COLO668 (cell line): ENCODE measurements around the gene RBMS1.
A peak's percentile ranks its signal among the peaks of the same experiment; 100 is the strongest.

ENCODE experiments used
- DNase-seq: peaks from one replicate; lab custom pipeline; 2025; ENCODE audit not compliant: unreplicated experiment; lab: John Stamatoyannopoulos, UW

The RBMS1 gene

DNA sequence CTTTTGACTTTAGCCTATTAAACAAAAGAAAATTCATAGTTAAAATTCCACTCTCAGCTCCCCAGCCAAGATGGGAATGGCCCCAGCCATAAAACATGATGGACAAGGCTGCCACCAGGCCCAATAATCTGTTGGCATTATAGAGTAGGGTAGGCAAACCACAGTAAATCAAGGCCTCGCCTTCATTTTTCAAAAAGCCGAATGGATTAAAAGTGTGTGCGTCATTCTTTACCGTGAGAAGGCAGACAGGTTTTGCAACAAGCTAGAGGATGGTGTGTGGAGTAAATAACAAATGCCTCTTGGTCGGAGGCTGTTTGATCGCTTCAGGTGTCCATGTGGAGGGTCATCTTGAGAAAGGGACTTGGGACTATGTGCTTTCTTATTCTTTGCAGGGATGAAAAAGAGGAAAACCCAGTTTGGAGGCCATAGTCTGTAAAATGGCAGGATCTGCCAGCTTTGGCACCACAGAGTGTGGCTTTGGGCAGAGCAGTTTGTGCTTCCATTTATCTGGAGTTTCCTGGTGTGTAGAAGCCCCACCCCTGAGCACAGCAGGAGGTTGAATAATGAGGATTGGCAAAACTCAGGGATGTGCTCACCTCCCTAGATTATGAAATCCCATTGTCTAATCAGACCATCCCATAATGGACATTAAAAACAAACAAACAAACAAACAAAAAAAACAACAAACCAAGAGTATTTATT is 236.4 kb downstream of the RBMS1 start:
- DNase-seq = no peak

DNA sequence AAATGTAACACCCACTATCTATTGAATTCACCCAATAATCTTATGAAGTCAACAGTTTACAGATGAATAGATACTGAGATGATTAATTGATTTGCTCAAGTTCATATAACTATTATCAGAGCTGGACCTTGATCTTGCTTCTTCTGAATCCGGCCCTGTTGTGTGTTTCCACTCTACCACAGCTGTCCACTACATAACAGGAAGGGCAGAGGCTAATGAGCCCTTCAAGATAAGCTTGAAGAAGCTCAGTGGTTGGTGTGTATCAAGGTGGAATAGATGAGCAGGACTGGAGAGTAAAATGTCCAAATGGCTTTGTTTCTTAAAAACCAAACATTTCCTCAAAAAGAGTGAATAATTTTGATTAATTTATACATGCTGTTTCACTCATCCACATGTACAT is 237.1 kb downstream of the RBMS1 start:
- DNase-seq = no peak

DNA sequence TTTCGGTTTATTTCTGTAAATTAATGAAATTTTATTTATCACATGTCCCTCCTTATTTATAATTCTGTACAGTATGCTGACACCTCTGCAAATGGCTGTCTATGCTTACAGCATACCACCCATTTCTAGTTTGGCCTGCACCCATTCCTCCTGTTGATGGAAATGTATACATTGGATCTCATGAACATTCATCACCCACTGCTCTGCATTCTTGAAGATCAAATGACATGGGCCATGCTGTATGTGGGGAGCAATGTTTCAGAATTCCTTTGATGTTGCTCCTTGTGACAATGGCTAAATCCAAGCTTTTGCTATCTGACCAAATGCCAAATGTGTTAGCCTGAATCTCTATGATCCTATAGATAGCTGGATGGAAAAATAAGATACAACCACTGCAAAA is 238.2 kb downstream of the RBMS1 start:
- no peak for DNase-seq

DNA sequence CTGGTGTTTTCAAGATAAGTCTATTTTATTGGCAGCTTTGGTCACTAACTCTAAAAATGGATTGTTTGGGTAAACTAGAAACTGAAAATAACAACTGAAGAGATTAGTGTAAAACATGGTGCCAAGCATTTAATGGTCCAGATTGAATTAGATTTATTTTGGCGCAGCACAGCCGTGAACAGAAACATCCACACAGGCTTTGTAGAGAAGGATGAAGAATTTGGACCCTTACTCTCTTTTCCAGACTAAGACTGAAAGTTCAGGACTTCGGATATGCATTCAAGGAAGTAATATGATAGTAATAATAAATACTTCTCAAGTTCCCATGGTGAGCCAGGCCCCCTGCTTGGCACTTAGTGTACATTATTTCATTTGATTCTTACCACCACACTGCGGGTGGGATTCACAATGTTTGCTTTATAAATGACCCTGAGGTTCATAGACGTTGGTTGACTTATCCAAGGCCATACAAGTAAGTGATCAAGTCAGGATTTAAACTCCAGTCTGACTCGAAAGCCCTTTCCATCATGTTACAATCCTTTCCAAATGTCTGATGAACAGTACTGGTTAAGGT is 239.3 kb downstream of the RBMS1 start:
- no peak for DNase-seq

DNA sequence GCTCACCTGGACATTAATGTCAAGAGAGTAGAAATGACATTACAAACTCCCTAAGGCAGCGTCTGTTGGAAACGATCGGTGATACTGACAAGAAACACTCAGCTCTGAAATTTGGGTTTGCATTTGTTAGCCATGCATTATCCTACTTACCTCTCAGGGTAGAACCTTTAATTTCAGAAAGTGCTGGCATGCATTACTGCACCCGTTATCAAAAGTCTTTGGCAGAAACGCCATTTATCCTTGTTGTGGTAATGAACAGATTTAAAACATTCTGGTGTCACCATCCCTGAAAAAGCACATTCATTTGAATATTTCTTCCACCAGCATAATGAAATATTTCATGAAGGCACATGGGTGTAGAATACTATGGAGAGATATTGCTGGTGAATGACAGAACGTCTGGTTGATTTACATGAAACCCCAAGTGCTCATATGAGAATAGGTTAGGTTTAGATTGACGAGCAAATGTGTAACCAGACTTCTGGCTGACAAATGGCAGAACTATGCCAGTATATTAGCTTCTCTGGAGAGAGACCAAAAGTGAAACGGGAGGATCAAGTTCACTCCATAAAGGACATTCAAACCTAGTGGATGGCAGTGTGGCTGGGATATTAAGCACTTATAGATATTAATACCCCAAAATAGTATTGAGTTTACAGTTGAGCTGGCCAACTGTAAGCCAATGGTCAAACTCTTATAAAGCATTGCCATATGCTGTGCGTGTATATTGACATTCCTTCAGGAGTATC is 240.0 kb downstream of the RBMS1 start:
- no peak for DNase-seq

DNA sequence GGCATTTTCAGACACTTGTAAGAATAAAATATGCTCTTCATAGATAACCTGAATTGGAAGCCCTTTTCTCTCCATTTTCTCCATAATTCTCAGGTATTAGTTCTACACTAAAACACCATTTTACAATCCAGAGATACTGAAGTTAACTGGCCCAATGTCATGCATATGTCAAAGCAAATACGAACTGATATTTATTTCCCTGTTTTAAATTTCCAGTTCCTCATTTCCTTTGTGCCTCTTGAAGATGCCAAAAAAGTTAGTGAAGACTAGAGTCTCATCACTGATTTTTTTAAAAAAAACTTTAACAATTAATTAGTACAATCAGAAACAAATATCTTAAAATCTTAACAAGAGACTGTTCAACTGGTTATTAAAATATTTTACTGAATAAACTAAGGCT is 240.7 kb downstream of the RBMS1 start:
- DNase-seq = no peak

DNA sequence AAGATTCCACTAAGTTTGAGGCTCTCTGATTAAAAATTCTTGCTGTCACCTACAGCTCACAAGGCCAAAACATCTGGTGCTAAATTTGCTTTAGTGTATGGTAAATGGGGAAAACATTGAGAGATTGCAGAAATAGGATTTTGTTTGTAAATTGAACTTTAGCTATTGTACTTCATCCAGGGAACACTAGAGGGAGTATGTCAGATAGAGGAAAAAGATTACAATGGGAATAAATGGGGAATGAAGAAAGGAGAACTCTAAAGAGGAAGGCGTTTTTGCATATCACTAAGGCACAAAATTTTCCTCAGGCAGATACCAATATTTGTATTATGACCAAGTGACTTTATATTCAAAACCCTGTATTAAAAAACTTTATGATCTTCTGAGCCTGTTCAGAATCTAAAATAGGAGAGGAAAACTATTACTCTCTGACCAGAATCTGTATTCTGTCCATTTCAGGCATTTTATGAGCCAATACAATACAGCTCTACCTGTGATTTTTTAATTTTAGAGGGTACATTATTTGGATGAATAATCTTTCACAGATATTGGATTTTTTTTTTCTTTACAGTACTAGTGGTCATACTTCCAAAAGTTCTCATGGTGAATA is 241.2 kb downstream of the RBMS1 start:
- no peak for DNase-seq

DNA sequence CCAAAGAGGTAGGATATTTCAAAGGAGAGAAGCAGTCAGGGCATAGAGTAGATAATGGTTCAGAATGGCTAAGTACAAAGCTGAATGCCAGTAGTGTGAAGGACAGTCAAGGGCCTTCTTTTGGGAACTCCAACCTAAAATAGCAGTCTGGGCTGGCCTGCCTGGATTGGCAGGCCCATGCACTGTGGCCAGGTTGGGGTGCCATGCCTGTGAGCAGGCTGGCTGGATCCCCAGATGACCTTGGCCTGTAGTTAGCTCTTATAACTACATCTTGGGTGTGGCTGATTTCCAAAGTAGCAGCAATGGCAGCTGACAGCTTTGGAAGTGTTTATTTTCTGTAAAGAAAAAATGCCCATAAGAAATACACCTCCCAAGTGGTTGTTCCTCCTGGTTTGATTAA is 242.0 kb downstream of the RBMS1 start:
- DNase-seq = no peak

DNA sequence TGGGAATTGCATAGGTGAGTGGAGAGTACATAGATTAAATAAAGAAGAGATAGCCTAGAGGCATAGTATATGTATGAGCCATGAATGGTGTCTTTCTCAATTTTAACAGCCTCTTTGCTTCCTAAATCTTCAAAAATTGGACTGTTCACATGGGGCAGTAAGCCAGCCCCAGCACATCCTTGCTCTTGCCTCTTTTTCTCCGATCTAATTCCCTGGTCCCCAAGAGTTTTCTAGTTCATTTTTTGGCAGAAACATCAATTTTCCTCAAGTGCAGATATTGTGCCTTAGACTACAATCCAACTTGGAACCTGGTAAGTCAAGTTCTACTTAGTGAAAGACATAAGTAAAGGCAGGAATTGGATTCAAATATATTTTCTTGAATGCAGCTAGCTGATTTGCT is 243.7 kb downstream of the RBMS1 start:
- no peak for DNase-seq

DNA sequence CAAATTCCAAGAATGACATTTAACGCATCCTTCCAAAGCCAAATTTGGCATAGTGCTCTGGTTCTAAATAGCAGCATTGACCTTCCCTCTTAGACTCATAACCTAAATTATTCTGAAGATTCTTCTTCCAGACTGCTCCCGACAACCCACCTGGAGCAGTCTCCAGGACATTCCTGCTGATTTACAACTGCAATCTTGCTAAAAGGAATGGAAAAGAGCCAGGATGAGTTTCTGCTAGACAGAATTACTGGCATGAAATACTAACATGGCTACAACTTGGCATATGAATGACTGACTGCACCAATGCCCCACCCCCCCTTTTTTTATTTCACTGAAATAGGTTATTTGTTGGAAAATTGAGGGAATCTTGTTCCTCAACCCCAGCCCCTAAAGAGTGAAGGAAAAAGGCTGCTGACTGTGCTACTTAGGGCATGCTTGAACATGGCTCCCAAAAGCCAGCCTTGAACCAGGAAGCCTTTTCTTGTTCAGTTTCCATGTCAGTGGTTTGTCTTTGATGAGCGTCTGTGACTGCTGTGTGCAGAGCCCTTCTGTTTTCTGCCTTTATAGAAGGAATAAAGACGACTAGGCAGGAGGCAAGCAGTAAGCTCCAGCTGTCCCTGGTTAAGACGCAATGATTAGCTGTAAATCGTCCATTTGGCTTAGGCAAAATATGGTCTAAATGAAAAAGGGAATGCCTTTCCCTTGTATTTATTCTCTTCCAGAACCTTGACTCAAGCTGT is 246.1 kb downstream of the RBMS1 start:
- no peak for DNase-seq

DNA sequence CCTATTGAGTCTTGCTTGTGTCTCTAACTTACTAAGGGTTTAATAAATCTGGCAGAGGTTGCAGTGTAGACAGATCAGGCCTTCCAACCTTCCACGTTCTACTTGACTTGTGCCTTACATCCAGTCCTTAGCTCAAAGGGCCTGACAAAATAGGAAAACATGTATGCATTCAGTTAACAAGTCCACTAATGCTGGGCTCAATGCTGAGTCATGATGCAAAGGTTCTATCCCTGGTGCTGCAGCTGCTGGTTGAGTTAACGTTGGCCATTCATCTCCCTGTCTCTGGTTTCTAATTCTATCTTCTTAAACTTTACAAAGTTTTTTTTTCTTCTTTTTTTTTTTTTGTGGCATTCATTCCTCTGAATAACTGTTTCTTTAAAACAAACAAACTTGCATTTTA is 247.3 kb downstream of the RBMS1 start:
- no peak for DNase-seq

DNA sequence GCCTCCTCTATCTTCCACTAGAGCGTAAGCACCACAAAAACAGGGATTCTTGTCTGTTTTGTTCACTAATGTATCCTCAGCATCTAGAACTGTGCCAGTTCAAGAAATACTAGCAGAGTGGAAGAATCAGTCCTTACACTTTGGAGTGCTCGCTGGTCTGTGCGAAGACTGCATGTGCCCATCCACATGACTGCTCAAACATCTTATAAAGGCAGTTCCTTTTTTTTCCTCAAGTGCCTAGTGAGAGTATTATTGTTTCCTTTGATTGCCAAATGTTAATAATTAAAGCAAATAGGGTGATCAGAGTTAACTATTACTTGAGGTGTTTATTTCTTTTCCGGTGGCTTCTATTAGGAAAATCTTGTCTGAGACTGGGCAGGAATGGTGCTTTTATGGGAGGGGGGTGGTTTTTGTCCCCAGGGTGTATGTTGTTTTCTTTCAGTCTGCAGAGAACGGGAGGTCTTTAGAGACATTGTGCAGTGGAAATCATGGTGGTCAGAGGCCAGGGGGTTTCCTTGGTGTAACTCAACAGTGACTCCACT is 247.9 kb downstream of the RBMS1 start:
- no peak for DNase-seq

DNA sequence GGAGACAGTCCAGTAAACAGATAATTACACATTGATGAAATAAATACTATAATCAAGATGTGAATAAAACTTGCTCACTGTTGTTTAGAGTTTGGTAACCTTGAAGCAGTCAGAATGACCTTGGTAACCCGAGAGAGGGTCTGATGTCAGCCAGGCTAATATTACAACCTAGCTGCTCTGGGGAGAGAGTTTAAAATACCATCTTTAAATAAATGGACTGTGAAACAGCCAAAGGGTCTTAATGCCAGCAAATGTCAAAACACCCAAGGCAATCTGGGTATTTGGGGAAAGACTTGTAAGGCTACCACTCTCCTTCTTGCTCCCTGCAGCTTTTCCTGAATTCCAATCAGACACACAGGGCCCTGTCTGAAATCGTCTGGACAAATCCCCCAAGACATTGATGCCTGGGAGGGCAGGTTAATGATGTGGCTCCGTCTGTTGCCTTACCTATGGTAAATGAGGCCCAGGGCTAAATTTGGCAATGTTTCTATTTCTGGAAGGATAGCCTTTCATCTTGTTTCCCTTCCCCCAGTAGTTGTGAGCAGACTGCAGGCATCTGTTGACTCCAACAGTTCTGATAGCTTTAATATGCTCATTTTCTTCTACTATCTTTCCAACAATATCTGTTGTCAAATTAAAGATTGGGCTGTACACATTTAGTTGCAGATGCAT is 250.6 kb downstream of the RBMS1 start:
- DNase-seq = no peak

DNA sequence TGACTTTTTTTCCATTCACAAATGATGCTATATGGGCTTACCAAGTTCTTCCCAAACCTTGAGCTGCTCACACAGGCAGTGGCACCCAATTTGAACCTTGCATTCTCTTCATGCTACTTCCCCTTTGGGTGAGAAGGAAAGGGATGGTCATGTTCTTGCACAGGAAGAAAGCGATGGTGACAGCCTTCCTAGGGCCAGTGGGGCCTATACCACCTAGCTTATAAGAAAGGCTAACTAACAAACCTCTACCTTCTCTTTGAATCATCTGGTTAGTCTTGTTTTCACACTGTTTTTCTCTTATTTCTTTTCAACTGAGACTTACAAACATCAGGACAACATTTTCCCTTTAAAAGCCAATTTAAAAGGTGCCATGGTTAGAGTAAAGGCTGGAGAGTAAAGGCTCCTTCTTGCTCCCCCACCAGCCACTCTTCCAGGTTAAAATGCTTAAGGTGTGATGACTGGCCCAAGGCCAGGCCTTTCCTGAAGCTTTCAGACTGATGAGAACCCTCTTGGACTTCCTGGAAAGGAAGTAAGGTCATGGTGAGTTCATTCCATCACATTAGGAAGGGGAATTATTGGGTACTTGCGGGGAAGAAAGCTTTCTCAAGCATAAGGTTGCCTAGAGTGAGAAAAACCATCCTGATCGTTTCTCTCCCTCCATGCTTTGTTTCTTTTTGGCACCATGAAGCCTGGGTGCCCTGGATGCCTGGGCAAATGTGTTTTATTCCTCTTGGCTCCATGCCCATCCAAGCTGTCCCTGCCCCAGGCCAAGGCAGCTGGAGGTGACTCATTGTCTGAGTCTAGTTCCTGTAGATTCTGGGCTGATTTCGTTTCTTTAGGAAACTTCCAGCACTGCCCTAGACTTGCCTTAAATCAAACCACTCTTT is 252.1 kb downstream of the RBMS1 start:
- peak; percentile 50 for DNase-seq

DNA sequence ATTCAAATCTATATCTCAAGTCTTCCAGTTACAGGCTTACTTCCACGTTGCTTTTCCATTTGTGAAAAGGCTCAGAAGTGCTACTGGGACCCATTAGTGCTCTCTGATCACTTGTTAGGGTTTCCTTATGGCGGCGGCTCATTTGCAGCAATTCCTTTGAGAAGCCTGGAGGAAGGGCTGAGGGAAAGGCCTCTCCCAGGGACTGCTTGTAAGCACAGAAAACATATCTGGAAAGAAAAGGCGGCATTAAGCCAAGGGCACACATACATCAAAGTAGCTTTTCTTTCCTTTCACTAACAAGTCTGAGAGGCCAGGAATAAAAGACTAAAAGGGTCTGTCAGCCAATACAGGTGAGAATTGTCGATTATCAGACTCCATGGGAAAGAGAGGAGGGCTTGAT is 254.2 kb downstream of the RBMS1 start:
- no peak for DNase-seq

DNA sequence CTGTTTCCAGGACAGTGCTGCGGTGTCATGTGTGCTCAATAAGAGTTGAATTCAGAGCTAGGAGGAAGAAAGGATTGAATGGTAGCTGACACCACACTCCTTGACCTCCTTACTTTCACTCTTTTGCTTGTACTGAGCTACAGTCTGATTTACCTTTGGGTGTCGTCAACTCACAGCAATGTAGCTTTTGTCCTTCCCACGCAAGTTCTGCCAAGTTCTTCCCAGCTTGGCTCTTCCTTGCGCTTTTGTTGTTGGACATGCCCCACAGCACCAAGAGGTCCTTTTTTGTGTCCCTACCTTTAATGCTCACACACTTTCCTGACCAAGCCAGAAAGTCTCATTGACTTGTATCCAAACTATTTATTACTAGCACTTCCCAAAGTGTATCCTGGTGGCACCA is 255.2 kb downstream of the RBMS1 start:
- DNase-seq = no peak

DNA sequence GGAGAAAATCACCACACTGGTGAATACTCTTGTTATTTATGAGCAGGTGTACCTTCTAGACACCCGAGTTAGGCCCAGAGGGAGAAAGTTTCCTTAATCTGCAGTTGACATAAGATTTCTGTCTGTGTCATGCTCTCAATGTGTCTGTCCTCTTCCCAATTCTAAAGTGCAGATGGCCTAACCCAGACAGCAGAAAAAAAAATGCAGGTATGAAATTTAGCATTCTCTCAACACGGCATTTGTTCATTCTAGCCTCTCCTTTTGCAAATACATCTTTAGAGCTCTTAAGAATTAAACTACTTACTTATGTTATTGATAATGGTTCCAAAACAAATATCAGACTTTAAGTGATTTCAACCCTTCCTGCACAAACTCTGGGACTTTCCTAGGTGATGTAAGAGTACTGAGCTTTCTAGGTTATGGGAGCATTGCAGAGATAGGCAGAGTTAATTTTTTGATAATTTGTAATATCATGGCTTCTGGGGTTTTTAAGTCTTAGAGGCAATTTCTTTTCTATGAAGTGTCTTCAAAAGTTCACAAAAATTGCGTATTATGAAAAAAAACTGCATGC is 260.6 kb downstream of the RBMS1 start:
- no peak for DNase-seq

DNA sequence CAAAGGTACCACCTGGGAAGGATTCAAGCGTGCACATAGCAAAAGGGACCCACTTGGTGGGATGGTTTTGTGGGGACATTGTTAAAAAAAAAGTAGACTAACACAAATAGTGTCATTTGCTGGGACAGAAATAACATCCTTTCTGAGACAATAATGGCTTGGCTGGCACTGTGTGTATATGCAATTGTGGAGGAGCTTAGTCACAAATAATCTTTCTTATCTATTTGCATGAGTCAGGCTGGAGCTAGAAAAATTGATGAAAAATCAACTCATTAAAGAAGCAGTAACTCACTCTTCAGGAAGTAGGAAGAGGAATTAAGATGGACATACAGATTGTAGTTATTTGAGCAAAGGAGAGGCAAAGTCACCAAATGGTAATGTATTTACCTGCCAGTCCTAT is 264.0 kb downstream of the RBMS1 start:
- no peak for DNase-seq
